GM21619 (cell line): ENCODE results near the gene EHD4.

Source experiments
- ATAC-seq: cut with Tn5 transposase; IDR thresholded peaks from one replicate; pipeline ENCODE4 v1.9.1; 2021; ENCODE audit not compliant: unreplicated experiment

The EHD4 gene

DNA sequence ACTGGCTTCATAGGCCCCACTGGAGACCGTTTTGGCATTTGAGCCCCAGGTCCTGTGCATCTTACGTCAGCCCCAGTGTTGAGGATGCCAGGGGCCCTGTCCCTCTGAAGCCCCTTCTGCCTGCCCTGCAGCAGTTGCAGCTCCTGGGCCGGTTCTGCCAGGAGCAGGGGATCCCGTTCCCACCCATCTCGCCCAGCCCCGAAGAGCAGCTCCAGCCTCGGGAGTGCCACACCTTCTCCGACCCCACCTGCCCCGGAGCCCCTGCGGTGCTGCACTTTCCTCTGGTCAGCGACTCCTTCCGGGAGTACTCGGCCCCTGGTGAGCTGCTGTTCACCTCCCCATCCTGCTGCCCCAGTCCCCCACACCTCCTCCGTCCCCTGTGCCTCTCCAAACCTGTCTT lies 125.2 kb downstream of the EHD4 start:
- no peak for ATAC-seq
